HCT116 (cell line): ENCODE data around the gene BICD2. TPM values are rescaled to one million over a fixed set of nuclear protein-coding genes. Genes with fewer than 3 reads are reported as not detected.

ENCODE experiments used
- ATAC-seq: fragments of 200-7000 bp; cut with Tn5 transposase; 2 replicates; pipeline ENCODE4 v1.9.1; 2020; ENCODE audit warnings: mild to moderate bottlenecking, moderate library complexity
- BruUV-seq: library from RNA; stranded (reverse); fragments of 400-500 nt; replicated peaks from 2 replicates; lab custom pipeline; 2021; lab: Mats Ljungman, UMichigan
- CTCF ChIA-PET: fragments of 300-600 bp; sonication (Branson Sonifier 250); formaldehyde crosslinking; loops from one replicate; lab custom pipeline; 2021; ENCODE audit warnings: antibody characterized with exemption; lab: Charles Lee
- POLR2A ChIA-PET: fragments of 300-600, 350-600 bp; sonication (Branson Sonifier 250); formaldehyde crosslinking; loops from one replicate; lab custom pipeline; 2021; ENCODE audit warnings: antibody characterized with exemption; lab: Charles Lee
- RAD21 ChIA-PET, 2 experiments: fragments of 300-600 bp; sonication (Branson Sonifier 250); formaldehyde crosslinking; loops; one replicate each; lab custom pipeline; 2023; ENCODE audit warnings: low total read pairs in 2 of 2; ENCODE audit not compliant: uncharacterized antibody in 2 of 2, unreplicated experiment in 2 of 2, low non-redundant PET in 1 of 2; lab: Charles Lee
- DNase-seq: peaks from one replicate; pipeline ENCODE4 v3.0.0-alpha.2; 2010; ENCODE audit warnings: low read depth, low spot score
- H2AFZ ChIP-seq: fragments of 200-600 bp; shearing (Covaris generic), sonication (generic); 2 replicates; pipeline ENCODE4 v1.6.1; 2017; ENCODE audit warnings: low read depth, mixed run types, mixed read lengths, antibody characterized with exemption, low read length; ENCODE audit not compliant: poor library complexity, severe bottlenecking
- H3K27ac ChIP-seq: 2 replicates; pipeline ENCODE4 v1.5.1; 2012; ENCODE audit warnings: low read depth, low read length
- H3K27me3 ChIP-seq: fragments of 200-600 bp; sonication (generic); 2 replicates; pipeline ENCODE4 v1.6.1; 2016; ENCODE audit warnings: mixed run types, low read length, mixed read lengths; ENCODE audit not compliant: insufficient read depth
- H3K36me3 ChIP-seq, 2 experiments: fragments of 200-500 bp in 1 of 2; fragments of 200-600 bp in 1 of 2; sonication (Bioruptor generic) in 1 of 2; sonication (generic) in 1 of 2; 2 replicates each; pipeline versions ENCODE4 v1.5.1 to v1.6.1; 2014 to 2016; ENCODE audit warnings: low read length in 2 of 2, inconsistent platforms in 1 of 2, mixed read lengths in 1 of 2, mixed run types in 1 of 2; ENCODE audit not compliant: insufficient read depth in 2 of 2, control insufficient read depth in 1 of 2
- H3K4me1 ChIP-seq, 2 experiments: fragments of 200-600 bp in 1 of 2; sonication (generic) in 1 of 2; 2 replicates each; pipeline versions ENCODE4 v1.5.1 to v1.6.1; 2012 to 2017; ENCODE audit warnings: low read length in 2 of 2, inconsistent platforms in 1 of 2, mild to moderate bottlenecking in 1 of 2, mixed read lengths in 1 of 2, mixed run types in 1 of 2, moderate library complexity in 1 of 2; ENCODE audit not compliant: insufficient read depth in 2 of 2, control insufficient read depth in 1 of 2
- H3K4me2 ChIP-seq: fragments of 200-600 bp; sonication (generic); 2 replicates; pipeline ENCODE4 v1.6.1; 2017; ENCODE audit warnings: mixed run types, low read length, mixed read lengths
- H3K4me3 ChIP-seq, 2 experiments: fragments of 200-600 bp in 1 of 2; sonication (generic) in 1 of 2; replicated peaks in 1 of 2; 2 replicates each; pipeline ENCODE4 v1.5.1; 2011 to 2016; ENCODE audit warnings: low read length in 2 of 2, control low read depth in 1 of 2, low read depth in 1 of 2, mild to moderate bottlenecking in 1 of 2, mixed read lengths in 1 of 2, mixed run types in 1 of 2
- H3K79me2 ChIP-seq: fragments of 200-600 bp; sonication (generic); 2 replicates; pipeline ENCODE4 v1.6.1; 2017; ENCODE audit warnings: mild to moderate bottlenecking, mixed run types, low read length, moderate library complexity, mixed read lengths; ENCODE audit not compliant: insufficient read depth
- H3K9ac ChIP-seq: fragments of 200-600 bp; sonication (generic); 2 replicates; pipeline ENCODE4 v1.6.1; 2016; ENCODE audit warnings: low read length, mixed read lengths
- H3K9me2 ChIP-seq: fragments of 200-600 bp; sonication (generic), shearing (Covaris generic); 2 replicates; pipeline ENCODE4 v1.6.1; 2017; ENCODE audit warnings: mixed run types, mild to moderate bottlenecking, moderate library complexity; ENCODE audit not compliant: insufficient read depth
- H3K9me3 ChIP-seq, 2 experiments: fragments of 200-500 bp in 1 of 2; fragments of 200-600 bp in 1 of 2; sonication (Bioruptor generic) in 1 of 2; sonication (generic) in 1 of 2; 2 replicates each; pipeline ENCODE4 v1.6.1; 2014 to 2017; ENCODE audit warnings: low read length in 2 of 2, mixed read lengths in 2 of 2, inconsistent platforms in 1 of 2, low read depth in 1 of 2, mild to moderate bottlenecking in 1 of 2, mixed run types in 1 of 2, moderate library complexity in 1 of 2; ENCODE audit not compliant: control insufficient read depth in 1 of 2, insufficient read depth in 1 of 2
- H4K20me1 ChIP-seq: fragments of 200-600 bp; sonication (generic), shearing (Covaris generic); 2 replicates; pipeline ENCODE4 v1.6.1; 2017; ENCODE audit warnings: mixed run types, mild to moderate bottlenecking, moderate library complexity; ENCODE audit not compliant: insufficient read depth
- CTCF ChIP-seq, 3 experiments: fragments of 200-600 bp in 1 of 3; sonication (generic) in 1 of 3; IDR thresholded peaks in 2 of 3; conservative IDR thresholded peaks in 1 of 3; 2 replicates each; pipeline ENCODE4 v1.5.1; 2012 to 2017; ENCODE audit warnings: low read depth in 2 of 3, low read length in 2 of 3, antibody characterized with exemption in 1 of 3, borderline replicate concordance in 1 of 3, control low read depth in 1 of 3, mild to moderate bottlenecking in 1 of 3, mixed read lengths in 1 of 3, mixed run types in 1 of 3, moderate library complexity in 1 of 3; ENCODE audit not compliant: insufficient read depth in 1 of 3
- ELF1 ChIP-seq: IDR thresholded peaks from 2 replicates; pipeline ENCODE4 v1.6.1; 2012; ENCODE audit warnings: low read depth, borderline replicate concordance
- EZH2 ChIP-seq: fragments of 200-600 bp; sonication (generic); IDR thresholded peaks from 2 replicates; pipeline ENCODE4 v1.6.1; 2017; ENCODE audit warnings: antibody characterized with exemption, mixed run types
- EZH2phosphoT487 ChIP-seq: fragments of 200-600 bp; IDR thresholded peaks from 2 replicates; pipeline ENCODE4 v1.6.1; 2018; ENCODE audit warnings: antibody characterized with exemption, borderline replicate concordance
- FOSL1 ChIP-seq: IDR thresholded peaks from 2 replicates; pipeline ENCODE4 v1.6.1; 2012; ENCODE audit warnings: low read depth
- JUND ChIP-seq: IDR thresholded peaks from 2 replicates; pipeline ENCODE4 v1.6.1; 2012
- MAX ChIP-seq: IDR thresholded peaks from 2 replicates; pipeline ENCODE4 v1.6.1; 2012
- POLR2A ChIP-seq: IDR thresholded peaks from 2 replicates; pipeline ENCODE4 v1.7.0; 2011; ENCODE audit warnings: borderline replicate concordance; ENCODE audit not compliant: insufficient read depth, insufficient read length; ENCODE audit errors: extremely low read depth
- RAD21 ChIP-seq: IDR thresholded peaks from 2 replicates; pipeline ENCODE4 v1.6.1; 2012; ENCODE audit warnings: low read depth, mild to moderate bottlenecking
- SIN3A ChIP-seq: IDR thresholded peaks from 2 replicates; pipeline ENCODE4 v1.6.1; 2012; ENCODE audit warnings: low read depth
- SP1 ChIP-seq: IDR thresholded peaks from 2 replicates; pipeline ENCODE4 v1.6.1; 2012; ENCODE audit warnings: low read depth
- TCF7L2 ChIP-seq: IDR thresholded peaks from 2 replicates; pipeline ENCODE4 v1.7.0; 2011; ENCODE audit warnings: borderline replicate concordance, inconsistent platforms; ENCODE audit not compliant: insufficient read depth, insufficient read length; ENCODE audit errors: extremely low read depth
- ZBTB33 ChIP-seq: IDR thresholded peaks from 2 replicates; pipeline ENCODE4 v1.6.1; 2011; ENCODE audit warnings: mild to moderate bottlenecking, low read length, moderate library complexity; ENCODE audit not compliant: insufficient replicate concordance; ENCODE audit errors: extremely low read depth
- ZFX ChIP-seq: fragments of 450-650 bp; IDR thresholded peaks from 2 replicates; pipeline ENCODE4 v1.6.1; 2017
- intact Hi-C: fragments of 100-400 bp; cut with micrococcal nuclease; formaldehyde crosslinking; loops from 2 replicates; pipeline ENCODE4 v1.10.0; 2022
- total RNA-seq: library from RNA; stranded (reverse); gene quantifications from one replicate; pipeline ENCODE4 v1.2.1, GENCODE V29; 2021; ENCODE audit not compliant: unreplicated experiment

The BICD2 gene
- total RNA-seq, 1 experiment from 2014 or later = 23.4 TPM

GRCh38 chr9:92720807-92721535, 43.7 kb downstream of the BICD2 start:
- no peak overlapping the region for H3K27ac ChIP-seq
- no peak overlapping the region for H2AFZ ChIP-seq
- H4K20me1 ChIP-seq = peaks cover 3% of the 10 kb centered on the region; the same call in 1 of the 2 replicates
- H3K9me2 ChIP-seq = no peaks in the 10 kb centered on the region
- H3K9ac ChIP-seq = no peak overlapping the region
- peaks cover 28% of the 10 kb centered on the region; the same call in 1 of the 2 replicates for H3K79me2 ChIP-seq
- no peaks in the 10 kb centered on the region for H3K27me3 ChIP-seq
- no peaks in the 10 kb centered on the region for H3K4me1 ChIP-seq
- ATAC-seq (no peak), DNase-seq (no peak)
- H3K36me3 ChIP-seq = peaks cover 21 to 24% of the 10 kb centered on the region in 2 experiments; a peak in 3 of 4 replicates
- intact Hi-C loops = no loop called here
- CTCF ChIA-PET = no interaction called here
- RAD21 ChIA-PET = no interaction called here
- H3K9me3 ChIP-seq = no peaks in the 10 kb centered on the region
- no TSS peak for BruUV-seq
- H3K4me2 ChIP-seq = no peak overlapping the region
- POLR2A ChIA-PET = no interaction called here
- no peak overlapping the region for H3K4me3 ChIP-seq
- no peak for TF ChIP-seq RAD21

- H2AFZ ChIP-seq = no peak overlapping the region
- peaks cover 3% of the 10 kb centered on the region; the same call in 1 of the 2 replicates for H4K20me1 ChIP-seq
- no peaks in the 10 kb centered on the region for H3K9me2 ChIP-seq
- H3K79me2 ChIP-seq = peaks cover 22% of the 10 kb centered on the region; the same call in 1 of the 2 replicates
- ATAC-seq = no peak
- H3K27ac ChIP-seq = no peak overlapping the region
- BruUV-seq = no TSS peak
- CTCF ChIA-PET = no interaction called here
- H3K9ac ChIP-seq = no peak overlapping the region
- H3K4me1 ChIP-seq = no peaks in the 10 kb centered on the region
- no peaks in the 10 kb centered on the region for H3K9me3 ChIP-seq
- intact Hi-C loops = no loop called here
- no peak for DNase-seq
- H3K4me2 ChIP-seq = no peak overlapping the region
- POLR2A ChIA-PET = no interaction called here
- RAD21 ChIA-PET = no interaction called here
- no peaks in the 10 kb centered on the region for H3K27me3 ChIP-seq
- no peak overlapping the region for H3K4me3 ChIP-seq
- peaks cover 26 to 31% of the 10 kb centered on the region in 2 experiments; a peak in 3 of 4 replicates for H3K36me3 ChIP-seq
- TF ChIP-seq EZH2phosphoT487 (no peak), JUND (no peak), EZH2 (no peak), MAX (no peak), ZFX (no peak), RAD21 (no peak), ZBTB33 (no peak), POLR2A (no peak), ELF1 (no peak), SP1 (no peak), TCF7L2 (no peak), SIN3A (no peak), CTCF (IDR thresholded peaks at IDR 0.05 in 2 of 3, conservative IDR thresholded peaks at IDR 0.05 in 1 of 3; ENCODE audit: borderline replicate concordance in 1 of 3, insufficient read depth in 1 of 3, low read depth in 2 of 3, low read length in 2 of 3) (no peak), FOSL1 (no peak)
Observed at GRCh38 chr9:92720209-92720765, 44.3 kb downstream of the BICD2 start.
